Thoracic aorta (tissue), 2 donors: Measurements from ENCODE around the gene MACROH2A1. TPM values are rescaled to one million over a fixed set of nuclear protein-coding genes. Genes with fewer than 3 reads are reported as not detected.

Source experiments
- ATAC-seq: fragments of 150-250 bp; one replicate; pipeline ENCODE4 v1.8.0; 2017; ENCODE audit warnings: low read depth; ENCODE audit not compliant: insufficient number of reproducible peaks, low FRiP score
- DNase-seq: peaks from one replicate; pipeline ENCODE4 v3.0.0-alpha.2; 2020; ENCODE audit warnings: low spot score
- H3K27ac ChIP-seq, 2 donors: fragments of 200-600 bp; sonication (generic); 1 replicate in 1 of 2; 2 replicates in 1 of 2; pipeline ENCODE4 v1.5.1; 2016; ENCODE audit warnings: mild to moderate bottlenecking in 2 of 2, moderate library complexity in 2 of 2
- H3K27me3 ChIP-seq: fragments of 200-600 bp; sonication (generic); replicated peaks from 2 replicates; pipeline ENCODE4 v1.6.0; 2016; ENCODE audit warnings: mild to moderate bottlenecking; ENCODE audit not compliant: insufficient read depth
- H3K36me3 ChIP-seq: fragments of 200-600 bp; sonication (generic); one replicate; pipeline ENCODE4 v1.5.1; 2016
- H3K4me1 ChIP-seq, 2 donors: fragments of 200-600 bp; sonication (generic); 1 replicate in 1 of 2; 2 replicates in 1 of 2; pipeline versions ENCODE4 v1.5.1 to v1.6.0; 2016; ENCODE audit warnings: low read depth in 2 of 2, mild to moderate bottlenecking in 1 of 2; ENCODE audit not compliant: control insufficient read depth in 1 of 2
- H3K4me3 ChIP-seq: fragments of 200-600 bp; sonication (generic); 2 replicates; pipeline ENCODE4 v1.5.1; 2016; ENCODE audit warnings: mild to moderate bottlenecking
- H3K9me3 ChIP-seq: fragments of 200-600 bp; sonication (generic); 2 replicates; pipeline ENCODE4 v1.5.1; 2016
- total RNA-seq, 2 donors: library from RNA; depleted of rRNA; stranded (reverse); fragments of >200 nt; gene quantifications; one replicate each; pipeline versions ENCODE4 v1.1.0 to v1.2.3, GENCODE V29; 2016
- TF ChIP-seq, protein P1 (sequence below): fragments of 200-600 bp; sonication (generic); IDR thresholded peaks from one replicate; pipeline ENCODE4 v1.5.1; 2019; ENCODE audit warnings: antibody characterized with exemption

The MACROH2A1 gene
- total RNA-seq, 2 donors from 2014 or later, result 153 to 192 TPM

- no peak overlapping the region for H3K27ac ChIP-seq
- H3K4me3 ChIP-seq, result no peak overlapping the region
- H3K36me3 ChIP-seq, result peaks cover 10% of the 10 kb centered on the region
- no peaks in the 10 kb centered on the region for H3K27me3 ChIP-seq
- TF ChIP-seq, protein P1, sequence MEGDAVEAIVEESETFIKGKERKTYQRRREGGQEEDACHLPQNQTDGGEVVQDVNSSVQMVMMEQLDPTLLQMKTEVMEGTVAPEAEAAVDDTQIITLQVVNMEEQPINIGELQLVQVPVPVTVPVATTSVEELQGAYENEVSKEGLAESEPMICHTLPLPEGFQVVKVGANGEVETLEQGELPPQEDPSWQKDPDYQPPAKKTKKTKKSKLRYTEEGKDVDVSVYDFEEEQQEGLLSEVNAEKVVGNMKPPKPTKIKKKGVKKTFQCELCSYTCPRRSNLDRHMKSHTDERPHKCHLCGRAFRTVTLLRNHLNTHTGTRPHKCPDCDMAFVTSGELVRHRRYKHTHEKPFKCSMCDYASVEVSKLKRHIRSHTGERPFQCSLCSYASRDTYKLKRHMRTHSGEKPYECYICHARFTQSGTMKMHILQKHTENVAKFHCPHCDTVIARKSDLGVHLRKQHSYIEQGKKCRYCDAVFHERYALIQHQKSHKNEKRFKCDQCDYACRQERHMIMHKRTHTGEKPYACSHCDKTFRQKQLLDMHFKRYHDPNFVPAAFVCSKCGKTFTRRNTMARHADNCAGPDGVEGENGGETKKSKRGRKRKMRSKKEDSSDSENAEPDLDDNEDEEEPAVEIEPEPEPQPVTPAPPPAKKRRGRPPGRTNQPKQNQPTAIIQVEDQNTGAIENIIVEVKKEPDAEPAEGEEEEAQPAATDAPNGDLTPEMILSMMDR, result no peak
- ATAC-seq, result no peak
- DNase-seq, result no peak
- H3K4me1 ChIP-seq, result peaks cover 11 to 18% of the 10 kb centered on the region in 2 donors
- no peaks in the 10 kb centered on the region for H3K9me3 ChIP-seq
Measured at GRCh38 chr5:135359374-135360165, 39.5 kb downstream of the MACROH2A1 start.

GRCh38 chr5:135357685-135358084, 41.3 kb downstream of the MACROH2A1 start:
- H3K27ac ChIP-seq, result no peak overlapping the region
- H3K36me3 ChIP-seq, result peaks cover 14% of the 10 kb centered on the region
- H3K4me3 ChIP-seq, result no peak overlapping the region
- TF ChIP-seq, protein P1, result no peak
- H3K4me1 ChIP-seq, result peaks cover 20 to 24% of the 10 kb centered on the region in 2 donors
- no peaks in the 10 kb centered on the region for H3K9me3 ChIP-seq
- H3K27me3 ChIP-seq, result no peaks in the 10 kb centered on the region
- ATAC-seq (no peak), DNase-seq (no peak)

DNA sequence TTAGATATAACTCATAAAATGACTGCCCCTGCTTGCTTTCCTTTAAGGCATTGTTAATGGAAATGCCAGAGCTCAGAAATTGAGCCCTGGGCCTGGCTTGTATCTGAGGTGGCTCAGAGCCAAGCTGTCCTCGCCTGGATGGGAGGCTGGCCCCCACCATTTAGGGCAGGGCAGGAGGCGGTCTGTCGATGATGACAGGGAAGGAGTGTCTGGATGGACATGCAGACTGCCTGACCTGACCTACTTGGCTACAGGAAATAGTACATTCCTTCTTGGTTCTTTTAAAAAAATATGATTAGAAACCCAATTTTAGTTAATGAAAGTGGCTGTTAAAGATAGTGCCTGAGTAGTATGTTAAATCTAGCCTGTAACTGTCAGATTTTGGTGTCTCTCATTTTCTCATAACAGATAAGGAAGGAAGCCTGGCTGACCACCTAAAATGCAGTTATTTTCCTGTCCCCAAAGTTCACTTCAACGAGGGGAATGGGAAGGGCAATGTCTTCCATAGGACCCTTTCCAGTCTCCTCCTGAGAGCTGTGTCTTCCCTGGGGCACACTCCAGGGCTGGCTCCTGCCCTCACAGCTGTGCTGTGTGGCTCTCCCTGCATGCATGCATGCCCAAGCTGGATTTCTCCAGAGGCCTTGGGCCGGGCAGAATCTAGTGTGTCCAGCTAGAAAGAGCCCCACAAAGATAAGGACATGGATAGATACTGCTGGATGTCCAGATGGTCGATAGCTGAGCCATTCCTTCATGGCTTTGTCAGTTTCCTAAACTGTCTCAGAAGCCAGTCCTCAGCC, 42.3 kb downstream of the MACROH2A1 start:
- DNase-seq (no peak), ATAC-seq (no peak)
- Histone ChIP-seq H3K9me3 (no peaks in the 10 kb centered on the region), H3K4me1 (peaks cover 20 to 24% of the 10 kb centered on the region in 2 donors), H3K36me3 (peaks cover 15% of the 10 kb centered on the region), H3K4me3 (no peak overlapping the region), H3K27me3 (no peaks in the 10 kb centered on the region), H3K27ac (peak overlapping the region in 1 of 2 donors; percentile 60)
- TF ChIP-seq, protein P1, result no peak

DNA sequence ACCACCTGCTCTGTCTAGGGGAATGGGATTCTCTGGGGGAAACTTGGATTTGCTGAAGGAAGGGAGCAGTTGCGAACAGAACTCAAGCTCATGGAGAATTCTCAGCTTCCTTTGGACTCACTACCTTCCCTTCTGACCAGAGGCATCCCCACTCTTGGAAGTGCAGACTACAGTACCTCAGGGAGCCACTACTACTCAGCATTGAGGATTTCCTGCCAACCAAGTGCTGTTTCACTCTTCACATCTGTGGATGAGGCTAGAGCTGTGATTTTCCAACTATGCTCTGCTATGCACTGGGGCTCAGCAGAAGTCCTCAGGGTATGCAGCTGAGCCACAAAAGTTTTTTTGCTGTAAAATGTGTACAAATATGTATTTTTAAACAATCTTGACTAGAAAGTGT, 43.9 kb downstream of the MACROH2A1 start:
- TF ChIP-seq, protein P1, result no peak
- Histone ChIP-seq H3K27ac (no peak overlapping the region), H3K27me3 (no peaks in the 10 kb centered on the region), H3K36me3 (peaks cover 11% of the 10 kb centered on the region), H3K4me3 (no peak overlapping the region), H3K9me3 (no peaks in the 10 kb centered on the region), H3K4me1 (peaks cover 20 to 24% of the 10 kb centered on the region in 2 donors)
- no peak for DNase-seq
- ATAC-seq, result no peak
